Ishikawa (cell line): Measurements from ENCODE around the gene GPBP1L1.

Experiments
- CREB1 ChIP-seq: IDR thresholded peaks from 2 replicates; pipeline ENCODE4 v1.6.1; 2012; ENCODE audit warnings: low read depth
- EGR1 ChIP-seq: IDR thresholded peaks from 2 replicates; pipeline ENCODE4 v1.6.1; 2012
- NFIC ChIP-seq: IDR thresholded peaks from 2 replicates; pipeline ENCODE4 v1.6.1; 2012
- REST ChIP-seq: IDR thresholded peaks from 2 replicates; pipeline ENCODE4 v1.6.1; 2012; ENCODE audit warnings: low read depth, mild to moderate bottlenecking
- TAF1 ChIP-seq: IDR thresholded peaks from 2 replicates; pipeline ENCODE4 v1.6.1; 2012; ENCODE audit warnings: low read depth, mild to moderate bottlenecking
- USF1 ChIP-seq: IDR thresholded peaks from 2 replicates; pipeline ENCODE4 v1.6.1; 2012

GRCh38 chr1:45621895-45622523, 64.3 kb downstream of the GPBP1L1 start:
- TF ChIP-seq REST (no peak), TAF1 (no peak), NFIC (no peak), USF1 (no peak), EGR1 (no peak), CREB1 (no peak)
